ENCODE data around the gene C3orf22. TPM values are rescaled to one million over a fixed set of nuclear protein-coding genes. Genes with fewer than 3 reads are reported as not detected.

C3orf22 gene
- total and polyA plus RNA-seq, 2 experiments from 2014 or later, result not detected

- DNase-seq (ENCODE audit: low read depth in 1 of 2, low spot score in 1 of 2), result peak in 1 of 2 donors; percentile 87
- Histone ChIP-seq H3K4me1 (ENCODE audit: low read depth) (no peaks in the 10 kb centered on the region), H3K27ac (no peak overlapping the region), H3K4me3 (no peak overlapping the region), H3K36me3 (no peaks in the 10 kb centered on the region), H3K27me3 (peaks cover 9% of the 10 kb centered on the region), H3K9me3 (ENCODE audit: low read depth) (no peaks in the 10 kb centered on the region)
- TF ChIP-seq CTCF (IDR thresholded peaks at IDR 0.05; ENCODE audit: low read depth, low read length), result no peak
Measured at GRCh38 chr3:126540342-126540849, 18.3 kb downstream of the C3orf22 start.

- no peak for DNase-seq (ENCODE audit: low read depth in 1 of 2, low spot score in 1 of 2)
- Histone ChIP-seq H3K27ac (no peak overlapping the region), H3K27me3 (peaks cover 12% of the 10 kb centered on the region), H3K4me1 (ENCODE audit: low read depth) (no peaks in the 10 kb centered on the region), H3K36me3 (no peaks in the 10 kb centered on the region), H3K4me3 (no peak overlapping the region), H3K9me3 (ENCODE audit: low read depth) (no peaks in the 10 kb centered on the region)
- no peak for TF ChIP-seq CTCF (IDR thresholded peaks at IDR 0.05; ENCODE audit: low read depth, low read length)
Measured at GRCh38 chr3:126539558-126540250, 19.0 kb downstream of the C3orf22 start.

GRCh38 chr3:126538966-126539365 is 19.8 kb downstream of the C3orf22 start:
- Histone ChIP-seq H3K27ac (no peak overlapping the region), H3K27me3 (peaks cover 15% of the 10 kb centered on the region), H3K4me1 (ENCODE audit: low read depth) (no peaks in the 10 kb centered on the region), H3K9me3 (ENCODE audit: low read depth) (no peaks in the 10 kb centered on the region), H3K36me3 (no peaks in the 10 kb centered on the region), H3K4me3 (no peak overlapping the region)
- no peak for TF ChIP-seq CTCF (IDR thresholded peaks at IDR 0.05; ENCODE audit: low read depth, low read length)
- DNase-seq (ENCODE audit: low read depth in 1 of 2, low spot score in 1 of 2), result no peak

GRCh38 chr3:126538316-126538715 is 20.4 kb downstream of the C3orf22 start:
- Histone ChIP-seq H3K9me3 (ENCODE audit: low read depth) (no peaks in the 10 kb centered on the region), H3K36me3 (no peaks in the 10 kb centered on the region), H3K4me3 (no peak overlapping the region), H3K27ac (no peak overlapping the region), H3K4me1 (ENCODE audit: low read depth) (no peaks in the 10 kb centered on the region), H3K27me3 (peaks cover 20% of the 10 kb centered on the region)
- DNase-seq (ENCODE audit: low read depth in 1 of 2, low spot score in 1 of 2), result no peak
- TF ChIP-seq CTCF (IDR thresholded peaks at IDR 0.05; ENCODE audit: low read depth, low read length), result no peak

GRCh38 chr3:126537730-126538281 is 20.9 kb downstream of the C3orf22 start:
- no peaks in the 10 kb centered on the region for H3K4me1 ChIP-seq (ENCODE audit: low read depth)
- no peaks in the 10 kb centered on the region for H3K36me3 ChIP-seq
- H3K4me3 ChIP-seq, result no peak overlapping the region
- H3K27me3 ChIP-seq, result peaks cover 25% of the 10 kb centered on the region
- no peak overlapping the region for H3K27ac ChIP-seq
- TF ChIP-seq CTCF (IDR thresholded peaks at IDR 0.05; ENCODE audit: low read depth, low read length), result no peak
- DNase-seq (ENCODE audit: low read depth in 1 of 2, low spot score in 1 of 2), result no peak
- no peaks in the 10 kb centered on the region for H3K9me3 ChIP-seq (ENCODE audit: low read depth)

Measured in cardiac muscle cell (in vitro differentiated cells and primary cell).